Erythroblast (primary cell): Measurements from ENCODE around the gene STX7.

Experiments
- GATA1 ChIP-seq: IDR thresholded peaks from 2 replicates; pipeline ENCODE4 v1.6.1; 2011; ENCODE audit warnings: low read depth, mild to moderate bottlenecking, control low read depth, low read length, moderate library complexity
- POLR2A ChIP-seq: IDR thresholded peaks from 2 replicates; pipeline ENCODE4 v1.6.1; 2011; ENCODE audit warnings: mild to moderate bottlenecking, low read length

DNA sequence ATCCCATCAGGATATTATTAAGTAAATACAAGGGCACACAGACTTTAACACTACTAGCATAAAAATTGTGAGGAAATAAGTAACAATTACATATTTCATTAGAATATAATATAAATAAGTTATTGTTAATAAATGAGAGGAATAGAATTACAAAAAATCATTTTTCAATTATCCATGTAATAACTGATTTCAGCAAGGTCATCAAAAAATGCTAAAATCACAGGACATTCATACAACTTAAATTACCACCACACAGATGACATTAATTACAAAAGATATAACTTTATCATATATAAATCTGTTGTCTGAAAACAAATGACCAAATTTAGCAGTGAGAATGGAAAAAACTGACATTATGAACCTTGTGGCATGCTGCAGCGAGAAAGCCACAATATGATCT is 37.0 kb downstream of the STX7 start:
- TF ChIP-seq POLR2A (no peak), GATA1 (no peak)
